Ascending aorta (tissue), 2 donors: Measurements from ENCODE around the gene VPS26B. TPM values are rescaled to one million over a fixed set of nuclear protein-coding genes. Genes with fewer than 3 reads are reported as not detected.
A peak's percentile ranks its signal among the peaks of the same experiment; 100 is the strongest.

Source experiments
- DNase-seq, 2 donors: peaks; one replicate each; pipeline ENCODE4 v3.0.0-alpha.2; 2019; ENCODE audit warnings: low spot score in 2 of 2
- H3K27ac ChIP-seq, 2 donors: fragments of 200-600 bp; sonication (generic); one replicate each; pipeline ENCODE4 v1.5.1; 2016 to 2017; ENCODE audit warnings: mild to moderate bottlenecking in 1 of 2
- H3K27me3 ChIP-seq: fragments of 200-600 bp; sonication (generic); one replicate; pipeline ENCODE4 v1.5.1; 2017
- H3K36me3 ChIP-seq, 2 donors: fragments of 200-600 bp; sonication (generic); one replicate each; pipeline ENCODE4 v1.5.1; 2016
- H3K4me1 ChIP-seq, 2 donors: fragments of 200-600 bp; sonication (generic); one replicate each; pipeline ENCODE4 v1.5.1; 2016 to 2017; ENCODE audit warnings: mild to moderate bottlenecking in 1 of 2
- H3K4me3 ChIP-seq, 2 donors: fragments of 200-600 bp; sonication (generic); one replicate each; pipeline ENCODE4 v1.5.1; 2016 to 2017; ENCODE audit warnings: mild to moderate bottlenecking in 1 of 2
- H3K9me3 ChIP-seq, 2 donors: fragments of 200-600 bp; sonication (generic); one replicate each; pipeline ENCODE4 v1.5.1; 2016
- intact Hi-C: fragments of 100-400 bp; cut with DNase I; formaldehyde crosslinking; loops from one replicate; pipeline ENCODE4 v1.15.1; 2023
- total RNA-seq: library from RNA; depleted of rRNA; stranded (reverse); fragments of >200 nt; gene quantifications from one replicate; pipeline ENCODE4 v1.1.0, GENCODE V29; 2016
- TF ChIP-seq, protein P1 (sequence below), 3 experiments: fragments of 200-600 bp in 2 of 3; fragments of 450-650 bp in 1 of 3; sonication (generic) in 2 of 3; IDR thresholded peaks; one replicate each; pipeline ENCODE4 v1.5.1; 2016 to 2019; ENCODE audit warnings: antibody characterized with exemption in 3 of 3, mild to moderate bottlenecking in 1 of 3, moderate library complexity in 1 of 3

Gene VPS26B
- total RNA-seq, 1 donor from 2014 or later: 18.0 TPM

DNA sequence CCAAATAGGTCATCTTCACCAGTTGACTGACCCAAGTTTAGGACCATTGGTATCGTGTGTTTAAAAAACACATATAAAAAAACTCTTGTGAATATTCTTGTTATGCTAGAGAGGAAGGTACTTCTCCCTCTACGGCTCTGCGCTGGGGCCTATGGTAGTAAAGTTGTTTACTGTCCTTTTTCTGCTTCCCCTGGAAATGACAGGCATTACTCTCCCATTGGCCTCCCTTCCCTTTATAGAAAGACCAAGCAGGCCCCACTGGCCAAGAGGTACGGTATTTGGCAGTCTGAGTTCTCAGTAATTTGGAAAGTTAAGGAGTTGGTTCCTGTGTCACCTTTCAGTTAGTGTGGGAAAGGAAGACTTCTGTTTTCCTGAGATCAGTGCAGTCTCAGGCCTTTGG is 22.2 kb downstream of the VPS26B start:
- no peak for DNase-seq
- Histone ChIP-seq H3K27ac (no peak overlapping the region), H3K27me3 (no peaks in the 10 kb centered on the region), H3K9me3 (no peaks in the 10 kb centered on the region), H3K4me1 (no peaks in the 10 kb centered on the region), H3K4me3 (no peak overlapping the region), H3K36me3 (peaks cover 65 to 86% of the 10 kb centered on the region in 2 donors)
- TF ChIP-seq, protein P1, sequence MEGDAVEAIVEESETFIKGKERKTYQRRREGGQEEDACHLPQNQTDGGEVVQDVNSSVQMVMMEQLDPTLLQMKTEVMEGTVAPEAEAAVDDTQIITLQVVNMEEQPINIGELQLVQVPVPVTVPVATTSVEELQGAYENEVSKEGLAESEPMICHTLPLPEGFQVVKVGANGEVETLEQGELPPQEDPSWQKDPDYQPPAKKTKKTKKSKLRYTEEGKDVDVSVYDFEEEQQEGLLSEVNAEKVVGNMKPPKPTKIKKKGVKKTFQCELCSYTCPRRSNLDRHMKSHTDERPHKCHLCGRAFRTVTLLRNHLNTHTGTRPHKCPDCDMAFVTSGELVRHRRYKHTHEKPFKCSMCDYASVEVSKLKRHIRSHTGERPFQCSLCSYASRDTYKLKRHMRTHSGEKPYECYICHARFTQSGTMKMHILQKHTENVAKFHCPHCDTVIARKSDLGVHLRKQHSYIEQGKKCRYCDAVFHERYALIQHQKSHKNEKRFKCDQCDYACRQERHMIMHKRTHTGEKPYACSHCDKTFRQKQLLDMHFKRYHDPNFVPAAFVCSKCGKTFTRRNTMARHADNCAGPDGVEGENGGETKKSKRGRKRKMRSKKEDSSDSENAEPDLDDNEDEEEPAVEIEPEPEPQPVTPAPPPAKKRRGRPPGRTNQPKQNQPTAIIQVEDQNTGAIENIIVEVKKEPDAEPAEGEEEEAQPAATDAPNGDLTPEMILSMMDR (IDR thresholded peaks at IDR 0.05): no peak
- intact Hi-C loops: no loop called here

DNA sequence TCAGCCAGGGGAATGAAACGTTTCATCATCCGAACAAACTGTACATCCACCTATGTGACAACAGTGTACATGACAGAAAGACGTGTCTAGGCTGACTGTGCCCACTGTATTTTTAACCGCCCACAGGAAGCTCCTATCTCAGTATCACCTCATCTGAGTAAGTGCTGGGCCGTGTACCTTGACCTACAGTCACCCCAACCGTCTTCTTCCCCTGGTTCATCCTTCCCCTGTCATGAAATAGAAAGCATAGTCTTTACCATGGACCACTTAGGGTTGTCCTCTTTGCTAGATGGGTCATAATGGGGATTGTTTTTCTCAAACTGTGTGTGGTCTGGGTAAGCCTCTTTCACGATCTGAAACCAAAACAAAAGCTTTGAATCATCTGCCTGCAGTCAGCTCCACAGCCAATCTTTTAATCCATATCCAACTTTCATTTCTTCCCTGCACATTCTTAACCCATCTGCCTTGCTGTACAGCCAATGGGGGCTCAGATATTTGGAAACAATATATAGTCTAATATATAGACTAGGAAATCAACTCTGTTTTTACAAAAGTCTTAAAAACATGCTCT is 24.5 kb downstream of the VPS26B start:
- Histone ChIP-seq H3K9me3 (no peaks in the 10 kb centered on the region), H3K27me3 (no peaks in the 10 kb centered on the region), H3K4me3 (no peak overlapping the region), H3K27ac (no peak overlapping the region), H3K36me3 (peaks cover 44 to 64% of the 10 kb centered on the region in 2 donors), H3K4me1 (peaks cover 0 to 4% of the 10 kb centered on the region in 2 donors)
- DNase-seq: no peak
- TF ChIP-seq, protein P1 (IDR thresholded peaks at IDR 0.05): no peak
- intact Hi-C loops: no loop called here

DNA sequence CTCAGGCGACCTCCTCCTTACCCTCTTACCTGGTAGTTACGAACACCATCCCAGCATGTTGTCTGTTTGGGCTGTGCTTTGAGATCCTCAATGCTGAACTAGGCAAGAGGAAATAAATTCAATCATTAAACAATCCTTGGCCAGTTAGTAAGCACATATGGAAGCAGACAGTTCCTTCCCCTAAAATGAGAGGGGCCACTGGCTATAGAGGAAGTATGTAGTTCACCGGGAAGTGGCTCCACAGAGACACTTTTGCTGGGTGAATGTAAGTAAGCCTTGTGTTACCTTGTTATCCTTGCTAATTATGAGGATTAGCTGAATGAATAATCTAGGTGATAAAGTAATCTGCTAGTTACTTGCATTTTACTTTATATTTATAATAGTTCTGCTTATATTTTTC is 25.8 kb downstream of the VPS26B start:
- Histone ChIP-seq H3K27me3 (no peaks in the 10 kb centered on the region), H3K27ac (no peak overlapping the region), H3K4me3 (no peak overlapping the region), H3K9me3 (no peaks in the 10 kb centered on the region), H3K4me1 (peaks cover 0 to 15% of the 10 kb centered on the region in 2 donors), H3K36me3 (peaks cover 33 to 52% of the 10 kb centered on the region in 2 donors)
- TF ChIP-seq, protein P1 (IDR thresholded peaks at IDR 0.05): no peak
- no peak for DNase-seq
- intact Hi-C loops: loop anchor here (5.0 kb wide), 1 partner anchor 298 kb away; no protein-coding TSS in a partner anchor

DNA sequence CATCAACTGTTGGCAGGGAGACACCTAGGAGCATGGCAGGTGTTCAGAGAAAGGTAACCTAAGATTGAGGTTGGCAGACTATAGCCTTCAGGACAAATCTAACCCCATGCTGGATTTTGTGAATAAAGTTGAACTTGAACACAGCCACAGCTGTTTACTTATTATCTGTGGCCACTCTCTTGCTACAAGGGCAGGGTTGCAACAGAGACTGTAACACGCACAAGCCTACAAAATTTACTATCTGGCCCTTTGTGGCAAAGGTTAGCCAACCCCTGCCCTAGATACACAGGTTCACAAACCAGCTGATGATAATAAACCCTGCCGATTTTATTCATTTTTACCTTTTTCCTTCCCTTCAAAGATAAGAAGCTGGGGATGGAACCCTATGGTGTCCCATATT is 26.2 kb downstream of the VPS26B start:
- no peak overlapping the region for H3K27ac ChIP-seq
- H3K36me3 ChIP-seq: peaks cover 29 to 48% of the 10 kb centered on the region in 2 donors
- intact Hi-C loops: loop anchor here (5.0 kb wide), 1 partner anchor 298 kb away; no protein-coding TSS in a partner anchor
- TF ChIP-seq, protein P1 (IDR thresholded peaks at IDR 0.05): no peak
- H3K27me3 ChIP-seq: no peaks in the 10 kb centered on the region
- H3K4me3 ChIP-seq: no peak overlapping the region
- peaks cover 0 to 15% of the 10 kb centered on the region in 2 donors for H3K4me1 ChIP-seq
- H3K9me3 ChIP-seq: no peaks in the 10 kb centered on the region
- DNase-seq: no peak

DNA sequence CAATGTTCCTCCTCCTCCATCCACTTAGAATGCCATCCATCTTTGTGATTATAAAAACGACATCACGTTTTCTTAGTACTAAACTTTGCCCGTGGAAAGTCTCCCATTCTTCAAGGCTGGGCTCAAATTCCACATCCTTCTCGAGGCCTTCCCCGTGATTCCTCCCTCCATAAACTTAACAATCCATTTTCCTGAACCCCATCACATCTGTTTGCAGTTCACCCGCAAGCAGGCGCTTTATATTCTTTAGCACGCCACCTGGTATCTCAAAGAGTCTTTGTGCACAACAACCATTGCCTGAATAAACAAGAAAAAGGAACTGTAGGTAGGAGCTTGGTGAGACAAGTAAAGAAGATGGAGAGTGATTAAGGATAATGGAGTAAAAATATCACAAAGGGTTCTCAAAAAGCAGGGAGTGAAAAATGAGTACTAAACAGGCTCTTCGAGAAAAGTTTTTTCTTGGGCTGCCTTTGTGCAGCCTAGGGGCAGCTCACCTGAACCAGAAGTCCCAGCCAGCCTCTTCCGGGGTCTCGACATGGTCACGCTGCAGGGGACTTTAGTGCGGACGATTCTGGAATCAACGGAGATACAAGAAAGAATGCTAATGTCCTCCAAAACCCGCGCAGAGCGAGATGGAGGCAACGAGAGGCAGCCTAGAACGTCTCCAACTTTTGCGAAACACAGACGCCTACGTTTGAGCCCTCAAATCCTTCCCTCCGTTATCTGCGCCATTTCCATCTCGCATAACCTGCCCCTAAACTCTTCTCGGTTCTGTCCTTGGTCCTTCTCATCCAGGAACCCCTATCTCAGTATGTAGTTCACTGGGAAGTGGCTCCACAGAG is 28.1 kb downstream of the VPS26B start:
- intact Hi-C loops: loop anchor here (1.0 to 5.0 kb wide), 3 partner anchors 28 to 300 kb away; partner anchors contain the start of genes GLB1L2 and VPS26B
- TF ChIP-seq, protein P1 (IDR thresholded peaks at IDR 0.05): no peak
- H3K4me3 ChIP-seq: peak overlapping the region; percentile 82 to 84
- no peaks in the 10 kb centered on the region for H3K27me3 ChIP-seq
- peaks cover 14 to 31% of the 10 kb centered on the region in 2 donors for H3K36me3 ChIP-seq
- DNase-seq: no peak
- peak overlapping the region; percentile 20 to 45 for H3K27ac ChIP-seq
- H3K4me1 ChIP-seq: peaks cover 0 to 15% of the 10 kb centered on the region in 2 donors
- H3K9me3 ChIP-seq: no peaks in the 10 kb centered on the region
